WTC11 (cell line): ENCODE measurements around the gene MIPEP. TPM values are rescaled to one million over a fixed set of nuclear protein-coding genes. Genes with fewer than 3 reads are reported as not detected.

ENCODE experiments used
- ATAC-seq: fragments of 200-7000 bp; cut with Tn5 transposase; 2 replicates; pipeline ENCODE4 v1.10.0; 2021; ENCODE audit warnings: mild to moderate bottlenecking, moderate library complexity
- CTCF ChIA-PET: fragments of 300-600 bp; sonication (Branson Sonifier 250); formaldehyde crosslinking; loops from one replicate; lab custom pipeline; 2021; ENCODE audit warnings: antibody characterized with exemption; lab: Charles Lee
- POLR2A ChIA-PET: fragments of 350-600 bp; sonication (Branson Sonifier 250); formaldehyde crosslinking; loops from one replicate; lab custom pipeline; 2021; ENCODE audit warnings: antibody characterized with exemption; lab: Charles Lee
- DNase-seq: peaks from one replicate; pipeline ENCODE4 v3.0.0; 2021; ENCODE audit warnings: low spot score
- H3K27ac Mint-ChIP-seq: 2 replicates; pipeline ENCODE4 v1.8.0; 2021; ENCODE audit warnings: mixed read lengths
- H3K27me3 Mint-ChIP-seq: 2 replicates; pipeline ENCODE4 v1.8.0; 2021; ENCODE audit warnings: low read depth, mild to moderate bottlenecking, moderate library complexity, mixed read lengths
- H3K36me3 Mint-ChIP-seq: 2 replicates; pipeline ENCODE4 v1.8.0; 2021; ENCODE audit warnings: mixed read lengths
- H3K4me1 Mint-ChIP-seq: 2 replicates; pipeline ENCODE4 v1.8.0; 2022; ENCODE audit warnings: mixed read lengths
- H3K4me3 Mint-ChIP-seq: 2 replicates; pipeline ENCODE4 v1.8.0; 2021; ENCODE audit warnings: mild to moderate bottlenecking, moderate library complexity, mixed read lengths
- H3K9me3 Mint-ChIP-seq: 2 replicates; pipeline ENCODE4 v1.8.0; 2021; ENCODE audit warnings: mixed read lengths
- ATF1 ChIP-seq: sonication (generic); formaldehyde crosslinking; IDR thresholded peaks from 2 replicates; pipeline ENCODE4 v1.8.1; 2023; ENCODE audit warnings: mild to moderate bottlenecking, moderate library complexity, missing genetic modification reagents
- CBFB ChIP-seq: sonication (generic); formaldehyde crosslinking; IDR thresholded peaks from 2 replicates; pipeline ENCODE4 v1.8.1; 2022; ENCODE audit warnings: mild to moderate bottlenecking, low read depth, missing genetic modification reagents
- ELF4 ChIP-seq: sonication (generic); formaldehyde crosslinking; IDR thresholded peaks from 2 replicates; pipeline ENCODE4 v1.8.1; 2022; ENCODE audit warnings: low read depth, mild to moderate bottlenecking, moderate library complexity, missing genetic modification reagents
- ESRRA ChIP-seq: sonication (generic); formaldehyde crosslinking; IDR thresholded peaks from 2 replicates; pipeline ENCODE4 v1.8.1; 2022; ENCODE audit warnings: mild to moderate bottlenecking, missing genetic modification reagents, borderline replicate concordance
- GABPB1 ChIP-seq: sonication (generic); formaldehyde crosslinking; IDR thresholded peaks from 2 replicates; pipeline ENCODE4 v1.8.1; 2023; ENCODE audit warnings: mild to moderate bottlenecking, missing genetic modification reagents
- GTF2I ChIP-seq: fragments of 250-450 bp; sonication (Bioruptor Pico); conservative IDR thresholded peaks from 2 replicates; pipeline ENCODE4 v1.4.0; 2021; ENCODE audit warnings: mild to moderate bottlenecking
- HMGA2 ChIP-seq: fragments of 250-450 bp; sonication (Bioruptor Pico); IDR thresholded peaks from 2 replicates; pipeline ENCODE4 v1.4.0; 2021; ENCODE audit warnings: mild to moderate bottlenecking, moderate library complexity
- MXD4 ChIP-seq: fragments of 250-450 bp; sonication (Bioruptor Pico); IDR thresholded peaks from 2 replicates; pipeline ENCODE4 v1.8.0; 2021; ENCODE audit warnings: mild to moderate bottlenecking, moderate library complexity, borderline replicate concordance
- NFYB ChIP-seq: sonication (generic); formaldehyde crosslinking; conservative IDR thresholded peaks from 2 replicates; pipeline ENCODE4 v1.8.0; 2022; ENCODE audit warnings: low read depth, missing genetic modification reagents
- NR2C2 ChIP-seq: sonication (generic); formaldehyde crosslinking; IDR thresholded peaks from 2 replicates; pipeline ENCODE4 v1.8.0; 2022; ENCODE audit warnings: mild to moderate bottlenecking, missing genetic modification reagents
- SOX15 ChIP-seq: fragments of 250-450 bp; sonication (Bioruptor Pico); IDR thresholded peaks from 2 replicates; pipeline ENCODE4 v1.9.0; 2021; ENCODE audit warnings: mild to moderate bottlenecking
- TCF7 ChIP-seq: sonication (generic); formaldehyde crosslinking; IDR thresholded peaks from 2 replicates; pipeline ENCODE4 v1.8.0; 2022; ENCODE audit warnings: mild to moderate bottlenecking, low read depth, missing genetic modification reagents, moderate library complexity
- ZNF121 ChIP-seq: sonication (generic); formaldehyde crosslinking; IDR thresholded peaks from 2 replicates; pipeline ENCODE4 v1.8.0; 2023; ENCODE audit warnings: missing genetic modification reagents
- ZNF232 ChIP-seq: sonication (generic); formaldehyde crosslinking; IDR thresholded peaks from 2 replicates; pipeline ENCODE4 v1.8.0; 2022; ENCODE audit warnings: mild to moderate bottlenecking, missing genetic modification reagents
- ZNF396 ChIP-seq: fragments of 250-450 bp; sonication (Bioruptor Pico); IDR thresholded peaks from 2 replicates; pipeline ENCODE4 v1.8.0; 2021; ENCODE audit warnings: mild to moderate bottlenecking, moderate library complexity, borderline replicate concordance
- total RNA-seq: library from RNA; stranded (reverse); gene quantifications from 3 replicates; pipeline ENCODE4 v1.2.3, GENCODE V29; 2021
- TF ChIP-seq, protein P1 (sequence below): sonication (generic); formaldehyde crosslinking; IDR thresholded peaks from 2 replicates; pipeline ENCODE4 v1.8.1; 2022; ENCODE audit warnings: low read depth, missing genetic modification reagents, borderline replicate concordance
- TF ChIP-seq, protein P2 (sequence below): sonication (generic); formaldehyde crosslinking; IDR thresholded peaks from 2 replicates; pipeline ENCODE4 v1.8.1; 2022; ENCODE audit warnings: mild to moderate bottlenecking, missing genetic modification reagents, moderate library complexity, borderline replicate concordance
- TF ChIP-seq, protein P3 (sequence below): sonication (generic); formaldehyde crosslinking; IDR thresholded peaks from 2 replicates; pipeline ENCODE4 v1.8.0; 2022; ENCODE audit warnings: mild to moderate bottlenecking, missing genetic modification reagents
- TF ChIP-seq, protein P4 (sequence below): sonication (generic); formaldehyde crosslinking; IDR thresholded peaks from 2 replicates; pipeline ENCODE4 v1.8.0; 2022; ENCODE audit warnings: mild to moderate bottlenecking, missing genetic modification reagents
- TF ChIP-seq, protein P5 (sequence below): sonication (generic); formaldehyde crosslinking; IDR thresholded peaks from 2 replicates; pipeline ENCODE4 v1.8.1; 2023; ENCODE audit warnings: mild to moderate bottlenecking, moderate library complexity, missing genetic modification reagents
- TF ChIP-seq, protein P6 (sequence below): sonication (generic); formaldehyde crosslinking; IDR thresholded peaks from 2 replicates; pipeline ENCODE4 v1.8.1; 2023; ENCODE audit warnings: mild to moderate bottlenecking, missing genetic modification reagents
- TF ChIP-seq, protein P7 (sequence below): sonication (generic); formaldehyde crosslinking; IDR thresholded peaks from 2 replicates; pipeline ENCODE4 v1.8.0; 2023; ENCODE audit warnings: missing genetic modification reagents

The MIPEP gene
- total RNA-seq, 1 experiment from 2014 or later = 30.5 TPM

DNA sequence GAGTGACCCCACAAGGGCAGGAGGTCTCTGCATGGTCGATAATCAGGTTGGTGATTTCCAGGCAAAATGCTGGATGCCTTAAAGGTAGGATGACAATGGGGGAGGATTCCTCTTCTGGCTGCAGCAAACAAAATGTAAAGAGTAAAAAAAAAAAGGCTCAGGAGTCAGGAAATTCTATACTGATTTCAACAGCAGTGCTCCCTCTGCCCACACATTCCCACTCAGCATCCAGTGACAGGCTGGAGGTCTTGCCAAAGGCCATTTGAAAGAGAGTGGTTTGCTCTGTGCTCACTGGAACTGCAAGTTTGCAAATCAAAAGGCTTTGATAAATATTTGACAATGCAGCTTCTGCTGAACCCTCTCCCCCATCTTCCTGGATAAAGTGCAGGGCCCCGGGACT is 183.6 kb downstream of the MIPEP start:
- H3K27ac Mint-ChIP-seq = no peak overlapping the region
- H3K36me3 Mint-ChIP-seq = no peaks in the 10 kb centered on the region
- H3K27me3 Mint-ChIP-seq = no peaks in the 10 kb centered on the region; the same call in 1 of the 2 replicates
- ATAC-seq (no peak), DNase-seq (no peak)
- H3K9me3 Mint-ChIP-seq = no peaks in the 10 kb centered on the region
- peaks cover 17% of the 10 kb centered on the region for H3K4me1 Mint-ChIP-seq
- ChIA-PET CTCF (interaction anchor here (1.3 kb wide), 1 partner anchor 10 kb away, joined by 3 read pairs; no protein-coding TSS in a partner anchor), POLR2A (no interaction called here)
- no peak overlapping the region for H3K4me3 Mint-ChIP-seq
- no peak for TF ChIP-seq CBFB (CRISPR knock-in tag)
- no peak for TF ChIP-seq ZNF232 (CRISPR knock-in tag)
- TF ChIP-seq, protein P1, sequence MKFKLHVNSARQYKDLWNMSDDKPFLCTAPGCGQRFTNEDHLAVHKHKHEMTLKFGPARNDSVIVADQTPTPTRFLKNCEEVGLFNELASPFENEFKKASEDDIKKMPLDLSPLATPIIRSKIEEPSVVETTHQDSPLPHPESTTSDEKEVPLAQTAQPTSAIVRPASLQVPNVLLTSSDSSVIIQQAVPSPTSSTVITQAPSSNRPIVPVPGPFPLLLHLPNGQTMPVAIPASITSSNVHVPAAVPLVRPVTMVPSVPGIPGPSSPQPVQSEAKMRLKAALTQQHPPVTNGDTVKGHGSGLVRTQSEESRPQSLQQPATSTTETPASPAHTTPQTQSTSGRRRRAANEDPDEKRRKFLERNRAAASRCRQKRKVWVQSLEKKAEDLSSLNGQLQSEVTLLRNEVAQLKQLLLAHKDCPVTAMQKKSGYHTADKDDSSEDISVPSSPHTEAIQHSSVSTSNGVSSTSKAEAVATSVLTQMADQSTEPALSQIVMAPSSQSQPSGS (CRISPR knock-in tag) = no peak
- TF ChIP-seq, protein P2, sequence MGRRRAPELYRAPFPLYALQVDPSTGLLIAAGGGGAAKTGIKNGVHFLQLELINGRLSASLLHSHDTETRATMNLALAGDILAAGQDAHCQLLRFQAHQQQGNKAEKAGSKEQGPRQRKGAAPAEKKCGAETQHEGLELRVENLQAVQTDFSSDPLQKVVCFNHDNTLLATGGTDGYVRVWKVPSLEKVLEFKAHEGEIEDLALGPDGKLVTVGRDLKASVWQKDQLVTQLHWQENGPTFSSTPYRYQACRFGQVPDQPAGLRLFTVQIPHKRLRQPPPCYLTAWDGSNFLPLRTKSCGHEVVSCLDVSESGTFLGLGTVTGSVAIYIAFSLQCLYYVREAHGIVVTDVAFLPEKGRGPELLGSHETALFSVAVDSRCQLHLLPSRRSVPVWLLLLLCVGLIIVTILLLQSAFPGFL (CRISPR knock-in tag) = no peak
- TF ChIP-seq, all 79 proteins: peak for 0

DNA sequence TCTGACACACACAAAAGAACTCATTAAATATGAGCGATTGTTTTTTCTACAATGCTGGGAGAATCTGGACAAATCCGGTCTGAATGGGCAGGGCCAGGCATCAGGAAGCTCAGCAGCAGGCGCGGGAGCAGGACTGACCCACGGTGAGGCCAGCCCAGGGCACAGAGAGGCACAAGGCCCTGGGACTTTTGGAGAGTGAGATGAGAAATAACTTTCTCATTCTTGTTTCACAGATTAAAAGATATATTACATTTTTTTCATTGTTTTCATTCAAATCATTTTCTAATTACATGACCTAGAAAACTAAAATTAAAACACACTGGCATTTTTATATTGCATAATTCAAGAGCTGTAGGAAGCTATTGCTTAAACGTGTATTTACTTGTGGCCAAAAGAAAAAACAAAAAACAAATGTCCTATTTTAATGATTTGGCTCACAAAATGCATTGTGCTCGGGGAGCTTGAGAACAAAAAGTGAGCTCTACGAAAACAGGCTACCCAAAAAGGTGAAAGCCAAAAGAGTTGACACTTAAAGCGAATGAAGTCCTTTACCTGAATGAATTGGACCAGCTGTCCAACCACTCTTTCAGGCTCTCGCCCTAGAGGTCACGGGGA is 185.8 kb downstream of the MIPEP start:
- H3K27me3 Mint-ChIP-seq = no peaks in the 10 kb centered on the region; the same call in 1 of the 2 replicates
- DNase-seq (no peak), ATAC-seq (no peak)
- peaks cover 17% of the 10 kb centered on the region for H3K4me1 Mint-ChIP-seq
- ChIA-PET CTCF (interaction anchor here (1.0 to 1.5 kb wide), 4 partner anchors 12 to 236 kb away, joined by 3 to 4 read pairs (median 4); no protein-coding TSS in a partner anchor), POLR2A (no interaction called here)
- H3K27ac Mint-ChIP-seq = no peak overlapping the region; the same call in 1 of the 2 replicates
- no peaks in the 10 kb centered on the region for H3K36me3 Mint-ChIP-seq
- TF ChIP-seq ZNF121 (no peak), NFYB (CRISPR knock-in tag) (no peak), TCF7 (CRISPR knock-in tag) (no peak), NR2C2 (no peak), ATF1 (CRISPR knock-in tag) (no peak), GTF2I (CRISPR knock-in tag) (no peak), SOX15 (CRISPR knock-in tag) (no peak), MXD4 (CRISPR knock-in tag) (no peak)
- TF ChIP-seq, protein P3, sequence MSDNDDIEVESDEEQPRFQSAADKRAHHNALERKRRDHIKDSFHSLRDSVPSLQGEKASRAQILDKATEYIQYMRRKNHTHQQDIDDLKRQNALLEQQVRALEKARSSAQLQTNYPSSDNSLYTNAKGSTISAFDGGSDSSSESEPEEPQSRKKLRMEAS = no peak
- TF ChIP-seq, protein P4, sequence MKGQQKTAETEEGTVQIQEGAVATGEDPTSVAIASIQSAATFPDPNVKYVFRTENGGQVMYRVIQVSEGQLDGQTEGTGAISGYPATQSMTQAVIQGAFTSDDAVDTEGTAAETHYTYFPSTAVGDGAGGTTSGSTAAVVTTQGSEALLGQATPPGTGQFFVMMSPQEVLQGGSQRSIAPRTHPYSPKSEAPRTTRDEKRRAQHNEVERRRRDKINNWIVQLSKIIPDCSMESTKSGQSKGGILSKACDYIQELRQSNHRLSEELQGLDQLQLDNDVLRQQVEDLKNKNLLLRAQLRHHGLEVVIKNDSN (CRISPR knock-in tag) = no peak
- H3K4me3 Mint-ChIP-seq = no peak overlapping the region
- no peaks in the 10 kb centered on the region for H3K9me3 Mint-ChIP-seq

DNA sequence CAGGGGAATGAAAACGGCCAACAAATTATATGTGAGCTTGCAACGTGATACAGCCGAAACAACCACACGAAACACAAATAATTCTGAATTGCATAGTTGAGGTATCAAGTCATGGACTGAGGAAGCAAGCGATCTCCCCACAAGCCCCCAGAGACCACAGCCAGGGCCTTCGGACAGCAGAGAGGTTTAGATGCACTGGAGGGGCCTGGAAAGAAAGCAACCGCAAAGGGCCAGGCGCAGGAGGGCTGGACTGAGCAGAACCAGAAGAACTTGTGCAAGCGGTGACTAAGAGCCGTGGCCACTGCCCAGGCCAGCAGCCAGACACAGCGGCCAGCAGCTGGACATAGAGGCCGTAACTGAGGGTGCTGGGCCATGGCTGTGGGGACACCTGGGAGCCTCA is 187.6 kb downstream of the MIPEP start:
- POLR2A ChIA-PET = no interaction called here
- CTCF ChIA-PET = no interaction called here
- H3K9me3 Mint-ChIP-seq = no peaks in the 10 kb centered on the region
- H3K36me3 Mint-ChIP-seq = no peaks in the 10 kb centered on the region
- no peak overlapping the region for H3K27ac Mint-ChIP-seq
- no peaks in the 10 kb centered on the region; the same call in 1 of the 2 replicates for H3K27me3 Mint-ChIP-seq
- DNase-seq (no peak), ATAC-seq (no peak)
- H3K4me1 Mint-ChIP-seq = peaks cover 19% of the 10 kb centered on the region
- H3K4me3 Mint-ChIP-seq = no peak overlapping the region
- TF ChIP-seq HMGA2 = no peak
- no peak for TF ChIP-seq ESRRA
- TF ChIP-seq, protein P5, sequence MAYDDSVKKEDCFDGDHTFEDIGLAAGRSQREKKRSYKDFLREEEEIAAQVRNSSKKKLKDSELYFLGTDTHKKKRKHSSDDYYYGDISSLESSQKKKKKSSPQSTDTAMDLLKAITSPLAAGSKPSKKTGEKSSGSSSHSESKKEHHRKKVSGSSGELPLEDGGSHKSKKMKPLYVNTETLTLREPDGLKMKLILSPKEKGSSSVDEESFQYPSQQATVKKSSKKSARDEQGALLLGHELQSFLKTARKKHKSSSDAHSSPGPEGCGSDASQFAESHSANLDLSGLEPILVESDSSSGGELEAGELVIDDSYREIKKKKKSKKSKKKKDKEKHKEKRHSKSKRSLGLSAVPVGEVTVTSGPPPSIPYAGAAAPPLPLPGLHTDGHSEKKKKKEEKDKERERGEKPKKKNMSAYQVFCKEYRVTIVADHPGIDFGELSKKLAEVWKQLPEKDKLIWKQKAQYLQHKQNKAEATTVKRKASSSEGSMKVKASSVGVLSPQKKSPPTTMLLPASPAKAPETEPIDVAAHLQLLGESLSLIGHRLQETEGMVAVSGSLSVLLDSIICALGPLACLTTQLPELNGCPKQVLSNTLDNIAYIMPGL (CRISPR knock-in tag) = no peak
- no peak for TF ChIP-seq GABPB1 (CRISPR knock-in tag)
- TF ChIP-seq, protein P6, sequence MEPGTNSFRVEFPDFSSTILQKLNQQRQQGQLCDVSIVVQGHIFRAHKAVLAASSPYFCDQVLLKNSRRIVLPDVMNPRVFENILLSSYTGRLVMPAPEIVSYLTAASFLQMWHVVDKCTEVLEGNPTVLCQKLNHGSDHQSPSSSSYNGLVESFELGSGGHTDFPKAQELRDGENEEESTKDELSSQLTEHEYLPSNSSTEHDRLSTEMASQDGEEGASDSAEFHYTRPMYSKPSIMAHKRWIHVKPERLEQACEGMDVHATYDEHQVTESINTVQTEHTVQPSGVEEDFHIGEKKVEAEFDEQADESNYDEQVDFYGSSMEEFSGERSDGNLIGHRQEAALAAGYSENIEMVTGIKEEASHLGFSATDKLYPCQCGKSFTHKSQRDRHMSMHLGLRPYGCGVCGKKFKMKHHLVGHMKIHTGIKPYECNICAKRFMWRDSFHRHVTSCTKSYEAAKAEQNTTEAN (CRISPR knock-in tag) = no peak
- TF ChIP-seq CBFB (CRISPR knock-in tag) = no peak
- no peak for TF ChIP-seq ZNF396 (CRISPR knock-in tag)
- TF ChIP-seq ELF4 (CRISPR knock-in tag) = no peak
- TF ChIP-seq, protein P2 (CRISPR knock-in tag) = no peak
- TF ChIP-seq, protein P7, sequence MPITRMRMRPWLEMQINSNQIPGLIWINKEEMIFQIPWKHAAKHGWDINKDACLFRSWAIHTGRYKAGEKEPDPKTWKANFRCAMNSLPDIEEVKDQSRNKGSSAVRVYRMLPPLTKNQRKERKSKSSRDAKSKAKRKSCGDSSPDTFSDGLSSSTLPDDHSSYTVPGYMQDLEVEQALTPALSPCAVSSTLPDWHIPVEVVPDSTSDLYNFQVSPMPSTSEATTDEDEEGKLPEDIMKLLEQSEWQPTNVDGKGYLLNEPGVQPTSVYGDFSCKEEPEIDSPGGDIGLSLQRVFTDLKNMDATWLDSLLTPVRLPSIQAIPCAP (CRISPR knock-in tag) = no peak
